ENCODE data around the gene CCDC54.
"Not testable (repeated sequence)": the region's sequence is repeated elsewhere in the genome, so short reads cannot be mapped to it uniquely, and the experiment has no call there.

GRCh38 chr3:107339690-107340089, 37.5 kb upstream of the CCDC54 start:
- TF ChIP-seq CTCF (tag by site-specific recombination; IDR thresholded peaks at IDR 0.05); ZNF292 (tag by site-specific recombination; IDR thresholded peaks at IDR 0.05; ENCODE audit: borderline replicate concordance, low read depth); BCL11A (tag by site-specific recombination; IDR thresholded peaks at IDR 0.05; ENCODE audit: low read depth); ZNF114 (tag by site-specific recombination; IDR thresholded peaks at IDR 0.05); ZNF600 (tag by site-specific recombination; IDR thresholded peaks at IDR 0.05); ZNF510 (tag by site-specific recombination; IDR thresholded peaks at IDR 0.05; ENCODE audit: insufficient replicate concordance): not testable (repeated sequence)
- TF ChIP-seq, protein P1, sequence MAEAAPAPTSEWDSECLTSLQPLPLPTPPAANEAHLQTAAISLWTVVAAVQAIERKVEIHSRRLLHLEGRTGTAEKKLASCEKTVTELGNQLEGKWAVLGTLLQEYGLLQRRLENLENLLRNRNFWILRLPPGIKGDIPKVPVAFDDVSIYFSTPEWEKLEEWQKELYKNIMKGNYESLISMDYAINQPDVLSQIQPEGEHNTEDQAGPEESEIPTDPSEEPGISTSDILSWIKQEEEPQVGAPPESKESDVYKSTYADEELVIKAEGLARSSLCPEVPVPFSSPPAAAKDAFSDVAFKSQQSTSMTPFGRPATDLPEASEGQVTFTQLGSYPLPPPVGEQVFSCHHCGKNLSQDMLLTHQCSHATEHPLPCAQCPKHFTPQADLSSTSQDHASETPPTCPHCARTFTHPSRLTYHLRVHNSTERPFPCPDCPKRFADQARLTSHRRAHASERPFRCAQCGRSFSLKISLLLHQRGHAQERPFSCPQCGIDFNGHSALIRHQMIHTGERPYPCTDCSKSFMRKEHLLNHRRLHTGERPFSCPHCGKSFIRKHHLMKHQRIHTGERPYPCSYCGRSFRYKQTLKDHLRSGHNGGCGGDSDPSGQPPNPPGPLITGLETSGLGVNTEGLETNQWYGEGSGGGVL (tag by site-specific recombination; IDR thresholded peaks at IDR 0.05) = not testable (repeated sequence)
